Measurements from ENCODE around the gene OSBP.
"Not testable (repeated sequence)": the region's sequence is repeated elsewhere in the genome, so short reads cannot be mapped to it uniquely, and the experiment has no call there.

Gene OSBP

GRCh38 chr11:59615637-59616395 is at the start of gene OSBP:
Gene OSBP, minus strand, starts transcription at chr11:59615774. Its CDS starts 110 bp downstream, at chr11:59615664.
- peak; percentile 89 to 93 for DNase-seq (ENCODE audit: low read depth in 2 of 2)

DNA sequence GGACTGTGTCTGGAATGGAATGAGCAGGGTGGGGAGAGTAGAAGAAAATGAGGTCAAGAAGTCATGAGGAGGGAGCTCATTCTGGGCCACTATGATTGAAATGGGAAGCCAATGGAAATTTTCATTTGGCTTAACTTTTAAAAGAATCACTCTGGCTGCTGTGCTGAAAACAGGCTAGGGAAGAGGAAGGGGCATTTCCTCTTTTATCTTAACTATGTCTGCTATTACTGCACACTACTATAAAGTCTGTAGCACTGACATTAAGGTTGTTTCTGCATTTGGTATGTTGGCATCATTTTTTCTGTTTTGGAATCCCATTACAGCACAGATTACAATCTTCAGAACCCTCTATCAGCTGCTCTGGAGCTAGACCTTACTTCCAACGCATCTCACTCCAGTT is 45.0 kb upstream of the OSBP start:
- no peak for DNase-seq (ENCODE audit: low read depth in 2 of 2)

DNA sequence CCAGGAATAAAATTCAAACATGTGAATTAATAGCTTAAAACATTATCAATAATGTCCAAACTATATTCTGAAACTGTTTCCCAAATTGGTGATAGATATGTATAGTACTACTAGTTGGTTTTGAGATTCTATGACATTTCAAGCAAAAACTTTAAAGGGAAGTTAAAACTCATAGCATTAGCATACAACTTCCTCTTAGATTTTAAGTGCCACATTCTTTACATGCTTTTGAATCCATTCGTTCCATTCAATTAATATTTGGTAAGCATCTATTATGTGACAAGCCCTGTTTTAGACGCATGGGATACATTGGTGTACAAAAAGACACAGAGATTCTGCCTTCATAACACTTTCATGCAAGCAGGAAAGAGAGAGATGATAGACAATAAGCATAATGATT is 44.4 kb upstream of the OSBP start:
- no peak for DNase-seq (ENCODE audit: low read depth in 2 of 2)

DNA sequence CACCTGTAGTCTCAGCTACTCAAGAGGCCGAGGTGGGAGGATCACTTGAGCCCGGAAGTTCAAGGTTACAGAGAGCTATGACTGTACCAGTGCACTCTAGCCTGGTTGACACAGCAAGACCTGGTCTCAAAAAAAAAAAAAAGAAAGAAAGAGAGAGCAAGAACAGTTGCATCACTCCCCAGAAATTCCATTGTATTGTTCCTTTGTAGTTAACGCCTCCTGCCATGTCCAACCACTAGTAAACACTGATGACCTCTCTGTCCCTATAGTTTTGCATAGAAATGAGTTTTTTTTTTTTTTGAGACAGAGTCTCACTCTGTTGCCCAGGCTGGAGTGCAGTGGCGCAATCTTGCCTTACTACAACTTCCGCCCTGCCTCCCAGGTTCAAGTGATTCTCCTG is 42.5 kb upstream of the OSBP start:
- no peak for DNase-seq (ENCODE audit: low read depth in 2 of 2)

GRCh38 chr11:59654893-59655292 is 39.3 kb upstream of the OSBP start:
- no peak for DNase-seq (ENCODE audit: low read depth in 2 of 2)

DNA sequence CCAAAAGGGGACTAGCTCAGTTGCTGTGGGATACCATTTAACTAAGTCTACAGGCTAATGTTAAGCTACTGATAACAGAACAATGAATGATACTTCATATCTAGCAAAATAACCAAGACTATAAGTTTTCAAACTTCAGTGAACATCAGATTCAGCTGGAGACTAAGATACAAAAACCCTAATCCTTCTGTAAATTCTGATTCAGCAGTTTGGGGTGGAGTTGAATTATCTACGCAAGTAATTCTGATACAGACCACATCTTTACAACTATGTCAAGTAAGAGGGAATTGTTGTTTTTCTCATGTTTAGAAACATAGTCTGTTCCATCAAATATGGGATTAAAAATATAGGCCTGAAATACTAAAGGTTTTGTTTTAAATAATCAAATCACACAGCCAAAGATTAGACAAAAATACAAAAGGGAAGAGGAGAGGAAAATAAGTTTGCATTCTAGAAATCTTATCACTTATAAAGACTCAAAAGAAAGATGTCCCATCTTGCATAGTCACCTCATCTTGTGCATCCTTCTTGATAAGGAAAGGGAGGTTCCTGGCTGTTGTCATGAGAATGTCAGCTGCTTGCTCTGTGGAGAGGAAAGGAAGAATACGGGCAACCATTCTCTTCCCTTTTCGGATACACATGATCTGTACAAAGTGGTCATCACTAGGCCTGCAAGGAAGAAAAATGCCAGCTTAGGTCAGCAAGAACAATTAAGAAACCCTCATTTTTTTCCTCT is 31.8 kb upstream of the OSBP start:
- DNase-seq (ENCODE audit: low read depth in 2 of 2) = no peak

DNA sequence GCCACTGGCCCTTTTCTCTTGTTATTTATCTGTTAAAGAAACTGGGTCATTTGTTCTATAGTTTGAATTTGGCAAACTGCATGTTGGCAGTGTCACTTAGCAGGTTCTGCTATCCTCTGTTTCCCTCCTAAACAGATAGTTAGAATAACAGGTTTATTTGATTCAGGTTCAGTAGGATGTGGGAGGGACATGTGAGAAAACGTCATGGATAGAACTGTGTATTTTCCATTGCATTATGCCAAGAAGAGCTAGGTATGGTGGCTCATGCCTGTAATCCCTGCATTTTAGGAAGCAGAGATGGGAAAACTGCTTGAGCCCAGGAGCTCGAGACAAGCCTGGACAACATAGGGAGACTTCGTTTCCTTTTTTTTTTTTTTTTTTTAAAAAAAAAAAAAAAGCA is 29.0 kb upstream of the OSBP start:
- DNase-seq (ENCODE audit: low read depth in 2 of 2) = no peak

- DNase-seq (ENCODE audit: low read depth in 2 of 2) = no peak
Measured at GRCh38 chr11:59643390-59643789, 27.8 kb upstream of the OSBP start.

DNA sequence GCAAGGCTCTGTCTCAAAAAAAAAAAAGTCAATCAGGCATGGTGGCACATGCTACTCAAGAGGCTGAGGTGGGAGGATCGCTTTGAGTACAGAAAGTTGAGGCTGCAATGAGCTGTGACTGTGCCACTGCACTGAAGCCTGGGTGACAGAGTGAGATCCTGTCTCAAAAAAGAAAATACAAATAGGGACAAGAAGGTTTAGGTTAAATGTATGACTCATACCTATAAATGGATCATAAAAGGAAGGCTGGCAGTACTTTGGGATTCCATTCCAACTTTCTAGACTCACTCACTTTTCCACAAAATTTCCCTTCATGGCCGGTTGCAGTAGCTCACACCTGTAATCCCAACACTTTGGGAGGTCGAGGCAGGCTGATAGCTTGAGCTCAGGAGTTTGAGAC is 25.6 kb upstream of the OSBP start:
- no peak for DNase-seq (ENCODE audit: low read depth in 2 of 2)

DNA sequence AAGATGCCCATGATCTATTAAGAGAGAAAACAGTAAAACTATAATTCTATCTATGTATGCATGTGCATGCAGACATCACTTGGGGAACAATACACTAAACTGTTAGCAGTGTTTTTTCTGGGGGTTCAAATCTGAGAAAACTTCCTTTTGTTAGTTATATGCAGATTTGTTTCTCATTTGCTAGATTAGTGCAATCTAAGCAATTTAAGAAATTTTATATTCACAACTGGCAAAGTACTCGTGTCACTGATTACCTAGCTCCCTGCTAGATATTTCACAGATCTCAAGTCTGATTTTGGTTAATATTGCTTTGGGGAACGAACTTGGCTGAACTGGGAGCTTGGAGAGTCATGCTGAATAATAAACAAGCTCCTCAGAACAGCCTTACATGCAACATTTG is 14.9 kb upstream of the OSBP start:
- no peak for DNase-seq (ENCODE audit: low read depth in 2 of 2)

GRCh38 chr11:59629996-59630395 is 14.4 kb upstream of the OSBP start:
- DNase-seq (ENCODE audit: low read depth in 2 of 2) = no peak

GRCh38 chr11:59626969-59627368 is 11.4 kb upstream of the OSBP start:
- DNase-seq (ENCODE audit: low read depth in 2 of 2) = not testable (repeated sequence)

- no peak for DNase-seq (ENCODE audit: low read depth in 2 of 2)
Measured at GRCh38 chr11:59625703-59626102, 10.1 kb upstream of the OSBP start.

- DNase-seq (ENCODE audit: low read depth in 2 of 2) = no peak
Measured at GRCh38 chr11:59617876-59618275, 2.3 kb upstream of the OSBP start.

DNA sequence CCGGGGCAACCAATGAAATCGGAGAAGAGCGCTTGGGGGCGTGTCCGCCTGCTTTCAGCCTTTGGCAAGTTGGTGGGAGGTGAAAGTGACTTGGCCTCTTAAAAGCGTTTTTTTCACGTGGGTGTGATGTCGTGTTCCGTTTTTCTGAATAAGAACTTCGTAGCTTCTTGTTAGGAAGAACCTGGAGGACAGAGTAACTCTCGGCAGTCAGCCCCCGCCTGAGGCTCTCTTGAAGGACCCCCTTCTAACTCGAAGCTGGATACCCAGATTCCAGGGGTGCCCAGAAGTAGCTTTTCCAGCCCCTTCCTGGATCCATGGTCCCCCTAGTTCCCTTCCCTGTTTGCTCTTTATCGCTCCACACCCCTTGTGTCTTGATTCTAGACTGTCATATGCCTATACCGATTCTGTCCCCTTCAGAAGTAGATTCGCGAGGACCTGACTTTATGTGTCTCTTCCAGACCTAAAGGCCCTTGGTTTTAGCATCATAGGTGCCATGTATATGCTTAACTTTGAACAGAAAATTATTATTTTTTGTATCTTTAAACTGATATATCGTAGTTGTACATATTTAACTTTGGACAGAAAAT is 915 bp upstream of the OSBP start:
- DNase-seq (ENCODE audit: low read depth in 2 of 2) = no peak

DNA sequence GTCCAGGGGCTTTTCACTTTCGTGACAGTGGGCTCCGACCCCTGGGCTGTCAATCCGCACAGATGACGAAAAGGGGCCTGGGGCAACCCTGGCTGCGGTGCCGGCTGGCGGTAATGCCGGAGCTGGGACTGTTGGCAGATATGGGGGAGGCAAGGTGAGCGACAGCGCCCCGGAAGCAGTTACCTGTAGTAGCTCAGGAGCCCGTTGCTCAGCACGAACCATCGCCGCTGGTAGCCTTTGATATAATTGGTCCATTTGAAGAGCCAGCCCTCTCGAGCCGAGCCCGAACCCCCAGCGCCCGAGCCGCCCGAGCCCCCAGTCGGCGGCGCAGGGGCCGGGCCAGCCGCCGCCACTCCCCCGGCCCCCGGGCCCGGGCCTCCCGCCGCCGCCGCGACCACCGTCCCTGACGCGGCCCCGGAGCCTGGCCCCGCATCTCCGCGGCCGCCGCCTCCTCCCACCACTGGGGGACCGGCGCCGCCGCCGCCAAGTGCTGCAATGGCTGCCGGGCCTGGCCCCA is 396 bp downstream of the OSBP start:
- peak in 1 of 2 donors; percentile 24 for DNase-seq (ENCODE audit: low read depth in 2 of 2)

DNA sequence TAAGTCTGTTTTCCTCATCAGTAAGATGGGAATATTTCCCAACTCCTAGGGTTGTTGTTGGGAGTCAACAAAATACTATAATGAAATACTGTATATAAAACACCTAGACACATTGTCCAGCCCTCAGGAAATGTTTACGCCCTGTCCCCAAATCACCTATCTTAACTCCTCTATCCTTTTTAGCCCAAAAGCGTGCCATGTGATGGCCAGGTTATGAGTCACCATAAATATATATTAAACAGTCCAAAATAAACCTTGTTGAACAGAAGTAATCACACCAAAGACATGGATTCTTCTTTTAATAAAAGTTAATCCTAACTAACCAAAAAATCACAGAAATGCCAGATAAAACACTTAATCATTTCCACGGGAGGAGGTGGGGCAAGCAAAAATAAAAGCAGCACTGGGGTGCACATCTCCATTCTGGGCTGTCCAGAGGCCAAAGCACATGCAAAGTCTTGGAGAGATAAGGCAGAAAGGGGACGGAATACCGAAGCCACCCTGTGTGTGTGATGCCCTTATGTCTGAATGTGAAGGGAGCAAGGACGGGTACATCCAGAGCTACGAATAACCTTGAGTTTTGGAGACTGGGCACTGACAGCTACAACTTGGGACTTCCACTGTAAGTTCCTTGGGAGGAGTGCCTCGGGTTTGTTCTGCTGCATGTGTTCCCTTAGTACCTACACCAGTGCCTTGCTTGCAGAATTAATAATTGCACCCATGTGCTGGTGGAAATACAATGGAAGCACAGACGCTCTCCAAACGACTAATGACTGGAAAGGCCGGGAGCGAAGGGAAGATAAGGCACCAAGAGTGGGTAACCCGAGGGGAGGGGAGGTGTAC is 1.1 kb downstream of the OSBP start:
- no peak for DNase-seq (ENCODE audit: low read depth in 2 of 2)

GRCh38 chr11:59611570-59612565 is 3.7 kb downstream of the OSBP start:
- no peak for DNase-seq (ENCODE audit: low read depth in 2 of 2)

- DNase-seq (ENCODE audit: low read depth in 2 of 2) = no peak
Measured at GRCh38 chr11:59610289-59610688, 5.3 kb downstream of the OSBP start.

DNA sequence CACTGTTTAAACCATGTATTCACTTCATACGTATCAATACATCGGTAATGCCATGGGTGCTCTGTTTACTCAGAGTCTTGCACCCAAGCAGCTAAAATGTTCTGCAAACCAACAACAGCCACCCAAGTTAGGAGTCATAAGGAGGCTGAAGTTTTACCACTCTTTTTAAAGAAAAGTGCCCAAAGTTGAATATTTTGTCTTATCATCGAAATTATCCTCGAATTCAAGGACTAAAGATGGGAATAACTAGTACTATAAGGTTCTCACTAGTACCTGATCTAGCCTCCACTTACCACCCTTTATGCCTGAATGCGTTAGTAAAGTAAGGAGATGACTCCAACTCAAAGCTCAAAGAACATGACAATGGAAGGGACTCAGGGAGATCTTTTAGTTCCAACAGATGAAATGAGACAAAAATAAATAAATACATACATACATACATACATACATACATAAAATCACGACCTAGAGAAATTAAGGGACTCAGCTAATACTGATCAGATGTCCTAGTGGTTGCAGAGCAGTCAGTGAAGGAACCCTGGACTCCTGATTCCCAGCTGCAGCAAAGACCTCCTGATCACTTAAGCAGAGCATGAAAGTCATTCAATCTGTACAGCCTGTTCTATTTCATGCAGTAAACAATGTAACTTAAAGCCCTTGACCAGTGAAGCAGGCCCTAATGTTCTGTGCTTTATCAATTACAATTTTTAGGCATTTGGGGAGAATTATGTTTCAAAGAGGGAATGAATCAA is 7.7 kb downstream of the OSBP start:
- DNase-seq (ENCODE audit: low read depth in 2 of 2) = no peak

All from stimulated activated CD4-positive, alpha-beta T cell treated with anti-CD3 and anti-CD28 coated beads, Interleukin-1b, Interleukin-23, amount 100 ng/mL, for 1 hour (primary cell).